ENCODE measurements around the gene P2RY12. TPM values are rescaled to one million over a fixed set of nuclear protein-coding genes. Genes with fewer than 3 reads are reported as not detected.

P2RY12 gene
- total and polyA plus RNA-seq, 10 of the 15 experiments (the other 5 are each of a cell fraction or from before 2014, with no cell fraction given) = 0.27 to 1.0 (median 0.66) TPM; not detected in 2

DNA sequence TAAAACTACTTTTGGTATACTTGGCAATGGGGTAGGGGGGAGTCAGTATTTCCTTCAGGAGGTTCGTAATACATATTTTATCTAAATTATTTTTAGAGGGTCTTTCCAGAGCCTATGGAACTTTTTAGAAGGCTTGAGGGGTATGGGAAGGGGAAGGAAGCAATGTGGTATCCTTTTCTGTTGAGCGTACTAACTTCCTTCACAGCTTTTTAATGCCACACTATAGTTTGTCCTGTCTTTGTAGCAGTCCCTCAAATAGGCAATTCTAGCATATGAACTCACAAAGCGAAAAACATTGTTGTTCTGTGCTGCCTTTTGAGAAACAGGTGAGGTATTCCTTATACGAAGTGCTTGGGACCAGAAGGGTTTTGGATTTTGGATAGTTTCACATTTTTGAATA, 32.9 kb downstream of the P2RY12 start:
- no peak for DNase-seq (ENCODE audit: low read depth, low spot score)
- no peak overlapping the region for H3K4me3 ChIP-seq
- ChIA-PET RAD21 (ENCODE audit: unreplicated experiment) (no interaction called here), SMC1A (ENCODE audit: uncharacterized antibody, unreplicated experiment) (interaction anchor here (1.2 kb wide), 1 partner anchor 494 kb away, joined by 3 read pairs; no protein-coding TSS in a partner anchor), POLR2A (no interaction called here), CTCF (interaction anchor here (0.9 to 1.0 kb wide), 2 partner anchors 9 to 24 kb away, joined by 3 to 4 read pairs; no protein-coding TSS in a partner anchor)
- H3K79me2 ChIP-seq (ENCODE audit: control insufficient read depth, insufficient read depth, low read length) = no peaks in the 10 kb centered on the region
- TF ChIP-seq LARP7 (IDR thresholded peaks at IDR 0.05) (no peak), MEF2B (IDR thresholded peaks at IDR 0.05; ENCODE audit: partially characterized antibody, poor library complexity, severe bottlenecking) (no peak), KLF5 (IDR thresholded peaks at IDR 0.05; ENCODE audit: partially characterized antibody) (no peak), TCF3 (IDR thresholded peaks at IDR 0.05; ENCODE audit: borderline replicate concordance, insufficient read depth, low read depth, low read length) (no peak), POLR2AphosphoS2 (IDR thresholded peaks at IDR 0.05; ENCODE audit: low read depth, low read length) (no peak), SREBF1 (IDR thresholded peaks at IDR 0.05; ENCODE audit: low read length) (no peak), RUNX3 (IDR thresholded peaks at IDR 0.05; ENCODE audit: low read length) (no peak), SMARCA5 (IDR thresholded peaks at IDR 0.05) (no peak), CREB1 (IDR thresholded peaks at IDR 0.05; ENCODE audit: low read depth) (no peak), SUPT20H (IDR thresholded peaks at IDR 0.05; ENCODE audit: borderline replicate concordance, control insufficient read depth, low read depth, low read length) (no peak)
- H3K36me3 ChIP-seq (ENCODE audit: control insufficient read depth in 2 of 2, insufficient read depth in 2 of 2, low read length in 1 of 2) = no peaks in the 10 kb centered on the region
- H2AFZ ChIP-seq (ENCODE audit: control insufficient read depth, low read depth, low read length) = peak overlapping the region; percentile 37; the same call in 1 of the 2 replicates
- H3K4me2 ChIP-seq (ENCODE audit: control insufficient read depth, insufficient read depth) = peak overlapping the region; percentile 75
- BruUV-seq (replicated peaks) = no TSS peak
- in situ Hi-C loops (cut with MboI) = no loop called here
- no peak for FAIRE-seq
- no peaks in the 10 kb centered on the region for H3K27me3 ChIP-seq (replicated peaks in 1 of 2; ENCODE audit: control insufficient read depth in 2 of 2, insufficient read depth in 2 of 2, low read length in 1 of 2)
- no peaks in the 10 kb centered on the region for H3K9me3 ChIP-seq (replicated peaks; ENCODE audit: control insufficient read depth, insufficient read depth, low read length)
- ATAC-seq = peak; percentile 56
- intact Hi-C loops (cut with micrococcal nuclease; ENCODE audit: unreplicated experiment) = no loop called here
- no peak overlapping the region for H3K27ac ChIP-seq (ENCODE audit: control insufficient read depth, insufficient read depth)
- H3K4me1 ChIP-seq (ENCODE audit: control insufficient read depth, insufficient read depth, low read length) = peaks cover 21% of the 10 kb centered on the region
- H4K20me1 ChIP-seq (ENCODE audit: control insufficient read depth, insufficient read depth) = no peaks in the 10 kb centered on the region
- WGBS (ENCODE audit: insufficient coverage, insufficient replicate concordance, low lambda C conversion rate, missing lambda C conversion rate) = 13% methylated on average over 4 of the region's 4 CpGs
- H3K9ac ChIP-seq (ENCODE audit: control insufficient read depth, insufficient read depth, low read length) = no peak overlapping the region
